Head of caudate nucleus (tissue), 42 donors: ENCODE data around the gene KRT75.

Source experiments
- DNase-seq, 42 donors: peaks; one replicate each; pipeline versions ENCODE4 v3.0.0 to v3.0.0-alpha.2; 2020 to 2021; ENCODE audit warnings: mixed read lengths in 7 of 42
- intact Hi-C: fragments of 100-400 bp; cut with DNase I; formaldehyde crosslinking; loops from one replicate; pipeline ENCODE4 v1.15.0; 2022

KRT75 gene

DNA sequence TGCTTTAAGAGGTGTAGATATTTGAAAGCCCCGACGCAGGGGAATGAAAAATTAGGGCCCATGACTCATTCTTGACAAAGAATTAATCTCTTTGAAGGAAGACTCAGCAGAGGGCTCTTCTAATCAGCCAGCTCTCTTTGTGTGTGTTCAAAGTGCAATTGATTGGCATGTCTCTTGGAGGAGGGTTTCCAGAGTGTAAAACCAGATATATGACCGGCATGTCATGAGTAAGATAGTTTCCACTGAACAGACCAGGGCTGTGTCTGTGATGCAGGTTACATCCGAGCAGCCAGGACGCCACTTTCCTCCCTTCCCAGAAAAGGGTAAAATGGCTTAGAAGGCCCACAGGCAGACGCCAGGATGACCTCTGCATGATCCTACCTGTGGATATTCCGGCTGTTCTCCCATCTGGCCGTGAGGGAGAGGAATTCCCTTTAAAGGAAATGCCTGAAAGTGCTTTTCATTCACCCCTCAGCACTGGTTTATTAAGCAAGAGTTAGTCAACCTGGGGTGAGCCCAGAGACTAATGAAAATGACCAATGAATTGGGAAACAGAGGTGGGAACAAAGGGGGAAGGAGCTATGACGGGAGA is 7.2 kb upstream of the KRT75 start:
- intact Hi-C loops, result no loop called here
- DNase-seq, result no peak

DNA sequence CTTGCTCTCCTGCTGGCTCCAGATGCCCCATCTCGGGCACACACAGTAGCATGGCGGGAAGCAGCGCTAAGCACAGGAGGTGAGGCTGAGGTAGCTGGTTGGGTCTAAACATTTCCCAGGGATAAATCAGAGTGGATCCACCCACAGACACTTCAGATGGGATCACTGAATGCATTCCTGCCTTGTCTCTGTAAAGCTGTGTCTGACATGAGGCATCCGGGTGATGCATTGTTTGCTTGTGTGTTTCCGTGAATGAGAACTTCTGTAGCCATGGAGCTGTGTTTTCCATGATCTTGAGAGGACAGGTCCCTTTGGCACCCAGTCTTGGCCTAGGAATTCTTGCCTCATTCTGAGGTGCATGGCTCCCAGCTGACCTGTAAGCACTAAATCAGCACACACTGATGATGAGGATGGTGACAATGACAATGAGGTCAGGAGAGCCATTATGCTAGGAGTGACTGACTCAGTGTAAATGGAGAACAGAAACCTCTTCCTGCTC is 6.7 kb upstream of the KRT75 start:
- DNase-seq, result peak in 4 of 42 donors; percentile 17 to 37 (median 22)
- intact Hi-C loops, result no loop called here

DNA sequence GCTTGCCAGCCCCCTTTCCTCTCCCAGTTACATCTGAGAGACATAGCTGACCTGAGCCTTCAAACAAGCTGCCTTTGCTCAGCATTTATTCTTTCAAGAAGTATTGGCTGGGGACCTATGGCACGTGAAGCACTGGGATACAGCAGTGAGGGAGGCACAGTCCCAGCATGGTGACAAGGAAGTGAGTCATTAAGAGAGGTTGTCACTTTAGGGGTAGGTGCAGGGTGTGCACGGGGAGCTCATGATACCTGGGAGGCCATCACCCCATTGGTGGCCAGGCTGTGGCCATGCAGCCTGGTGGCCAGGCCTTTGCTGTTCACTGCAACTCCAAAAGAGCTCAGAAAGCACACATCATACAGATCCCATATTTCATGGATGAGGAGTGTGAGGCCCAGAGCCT is 5.7 kb upstream of the KRT75 start:
- DNase-seq, result peak in 1 of 42 donors; percentile 21
- intact Hi-C loops, result no loop called here

DNA sequence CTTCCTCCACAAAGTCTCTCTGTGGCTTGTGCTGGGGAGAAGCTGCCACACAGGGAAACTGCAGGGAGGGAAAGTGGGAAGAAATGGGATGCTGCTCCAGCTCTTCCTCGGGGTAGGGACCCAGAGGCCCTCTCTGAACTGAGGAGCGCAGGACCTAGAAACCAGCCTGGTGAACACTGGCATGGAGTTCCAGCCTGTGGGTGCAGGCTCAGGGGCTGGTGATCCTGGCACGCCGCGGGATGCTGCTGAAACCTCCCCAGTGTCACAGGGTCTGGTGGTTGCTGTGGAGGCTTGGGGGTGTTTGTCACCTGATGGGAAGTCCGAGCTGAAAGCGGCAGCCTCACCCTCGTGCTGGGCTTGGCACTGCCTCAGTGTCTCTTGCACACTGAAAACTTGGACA is 5.2 kb upstream of the KRT75 start:
- peak in 1 of 42 donors; percentile 8 for DNase-seq
- intact Hi-C loops, result no loop called here

DNA sequence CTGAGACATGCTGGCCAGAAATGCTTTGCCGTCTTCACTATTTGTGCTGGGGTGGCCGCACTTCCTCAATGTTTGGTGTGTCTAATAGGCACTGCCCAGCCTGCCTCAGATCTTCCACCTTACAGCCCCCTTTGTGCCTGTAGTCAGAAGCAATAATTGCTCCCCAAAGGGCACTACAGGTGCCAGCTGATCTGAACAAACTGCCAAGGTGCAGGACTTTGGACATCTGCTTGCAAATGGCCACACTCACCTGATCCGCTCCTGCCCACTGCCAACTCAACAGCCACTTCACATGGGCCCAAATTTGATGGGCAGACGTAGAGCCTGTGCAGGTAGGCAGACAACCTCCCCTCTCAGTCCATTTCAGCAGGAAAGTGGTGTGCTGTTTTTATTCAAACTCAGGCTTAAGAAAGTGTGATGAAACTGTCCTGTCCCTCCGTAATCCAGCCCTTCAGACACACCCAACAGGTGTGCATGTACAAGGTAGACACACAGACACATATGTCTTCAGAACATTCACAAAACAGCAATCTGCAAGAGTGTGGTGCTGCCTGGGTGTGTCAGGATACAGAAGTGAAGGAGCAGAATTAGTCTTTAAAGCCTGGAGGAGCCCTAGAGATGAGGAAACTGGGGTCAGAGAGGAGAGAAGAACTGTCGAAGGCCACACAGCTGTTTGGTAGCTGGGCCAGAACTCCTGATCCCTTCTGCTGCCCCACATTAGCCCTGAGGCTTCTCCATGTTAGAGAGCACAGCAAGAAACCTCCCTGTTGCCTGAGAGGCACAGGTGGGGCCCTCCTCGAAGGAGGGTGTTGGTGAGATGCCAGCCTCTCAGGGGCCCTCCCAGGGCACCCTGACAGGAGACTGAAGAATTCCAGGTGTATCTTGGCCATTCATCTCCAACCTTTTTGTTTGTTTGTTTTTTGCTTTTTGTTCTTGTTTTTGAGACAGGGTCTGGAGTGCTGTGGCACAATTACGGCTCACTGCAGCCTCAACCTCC is 4.4 kb upstream of the KRT75 start:
- DNase-seq, result peak in 1 of 42 donors; percentile 17
- intact Hi-C loops, result no loop called here

DNA sequence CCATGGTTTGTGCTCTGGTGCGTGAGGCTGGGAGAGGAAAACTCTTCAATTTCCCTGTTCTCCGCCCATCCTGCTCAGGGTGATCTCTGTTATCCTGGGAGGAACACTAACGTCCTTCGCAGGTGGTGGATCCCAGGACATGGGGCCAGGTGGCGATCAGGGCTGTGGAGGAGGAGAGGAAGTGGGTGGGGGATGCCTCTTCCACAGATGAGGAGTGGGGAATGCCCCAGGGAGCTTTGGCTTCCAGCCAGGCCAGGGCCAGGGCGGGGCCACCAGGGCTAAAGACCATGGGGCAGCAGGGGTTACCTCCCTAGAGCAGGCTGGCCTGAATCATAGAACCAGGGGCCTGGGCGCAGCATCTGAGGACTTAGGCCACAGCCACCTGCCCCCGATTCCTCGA is 3.3 kb upstream of the KRT75 start:
- intact Hi-C loops, result no loop called here
- peak in 1 of 42 donors; percentile 15 for DNase-seq

DNA sequence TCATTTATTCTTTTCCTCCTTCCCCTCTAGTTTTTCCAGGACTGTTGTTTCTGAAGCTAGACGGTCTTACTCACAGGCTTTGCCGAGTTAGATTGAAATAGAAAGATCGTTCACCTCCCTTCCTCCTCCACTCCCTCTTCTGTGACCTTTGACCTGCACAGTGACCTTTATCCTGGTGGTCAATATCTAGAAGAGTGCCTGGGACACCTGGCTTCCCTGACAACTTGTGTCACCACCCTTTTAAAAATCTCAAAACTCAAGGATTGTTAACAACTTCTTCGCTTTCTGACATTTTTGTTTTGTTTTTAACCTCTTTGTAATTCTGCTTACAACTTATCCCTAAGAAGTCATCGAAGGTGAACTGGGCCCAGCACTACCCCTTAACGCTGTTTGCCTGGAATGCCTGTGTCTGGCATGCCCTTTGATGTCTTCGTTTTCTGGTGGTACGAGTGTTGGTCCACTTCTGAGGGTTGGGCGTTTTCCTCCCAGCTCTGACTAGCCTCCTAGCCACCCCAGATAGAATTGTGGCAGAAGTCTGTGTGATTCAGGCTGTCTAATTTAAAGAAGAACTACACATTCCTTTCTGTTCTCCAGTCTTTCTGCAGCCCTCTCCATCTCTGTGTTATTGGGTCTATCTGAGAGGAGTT is 2.8 kb upstream of the KRT75 start:
- peak in 1 of 42 donors; percentile 3 for DNase-seq
- intact Hi-C loops, result no loop called here

DNA sequence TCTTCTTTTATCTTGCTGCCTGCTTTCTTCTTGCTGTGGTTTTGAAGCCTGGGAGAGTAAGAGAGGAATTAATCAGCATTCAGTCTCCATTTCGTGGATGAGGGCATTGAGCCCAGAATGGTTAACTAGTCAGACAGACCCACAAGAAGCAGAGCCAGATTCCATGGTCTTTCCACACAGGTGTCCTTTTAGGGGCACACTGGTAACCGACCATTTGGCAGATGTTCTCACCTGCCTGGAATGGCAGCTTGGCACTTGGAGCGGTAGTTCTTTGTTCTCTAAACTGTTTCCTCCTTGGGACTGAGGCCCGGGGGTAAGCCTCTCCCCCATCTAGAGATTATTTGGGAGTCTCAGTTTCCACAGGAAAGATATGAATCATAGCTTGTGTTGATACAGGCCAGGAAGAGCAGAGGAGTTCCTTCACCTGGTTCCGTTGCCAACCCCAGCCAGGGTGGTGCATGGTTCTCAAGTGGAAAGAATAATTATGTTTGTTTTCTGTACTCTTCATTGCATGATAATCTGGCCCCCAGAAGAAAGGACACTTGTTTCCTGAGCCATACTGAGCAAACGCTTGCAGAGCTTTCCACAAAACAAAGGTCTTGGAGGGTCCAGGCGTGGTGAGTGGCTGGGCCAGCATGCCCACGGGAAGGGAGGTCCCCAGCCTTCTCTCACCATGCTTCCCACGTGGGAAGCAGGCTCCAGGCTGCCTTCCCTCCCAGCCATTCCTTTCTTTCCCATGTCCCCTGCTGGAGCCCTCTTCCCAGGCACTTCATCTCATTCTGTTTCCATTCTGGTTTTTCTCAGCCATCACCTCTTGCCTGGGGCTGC is 2.0 kb upstream of the KRT75 start:
- DNase-seq, result peak in 3 of 42 donors; percentile 6 to 22 (median 10)
- intact Hi-C loops, result no loop called here

DNA sequence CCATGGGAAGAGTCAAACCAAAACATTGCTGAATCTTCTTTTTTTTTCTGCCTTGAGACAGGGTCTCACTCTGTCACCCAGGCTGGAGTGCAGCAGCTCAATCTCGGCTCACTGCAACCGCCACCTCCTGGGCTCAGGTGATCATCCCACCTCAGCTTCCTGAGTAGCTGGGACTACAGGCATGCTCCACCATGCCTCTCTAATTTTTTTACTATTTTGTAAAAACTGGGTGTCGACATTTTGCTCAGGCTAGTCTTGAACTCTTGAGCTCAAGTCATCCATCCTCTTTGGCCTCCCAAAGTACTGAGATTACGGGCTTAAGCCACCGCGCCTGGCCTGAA is 1.5 kb upstream of the KRT75 start:
- intact Hi-C loops, result no loop called here
- peak in 1 of 42 donors; percentile 6 for DNase-seq

DNA sequence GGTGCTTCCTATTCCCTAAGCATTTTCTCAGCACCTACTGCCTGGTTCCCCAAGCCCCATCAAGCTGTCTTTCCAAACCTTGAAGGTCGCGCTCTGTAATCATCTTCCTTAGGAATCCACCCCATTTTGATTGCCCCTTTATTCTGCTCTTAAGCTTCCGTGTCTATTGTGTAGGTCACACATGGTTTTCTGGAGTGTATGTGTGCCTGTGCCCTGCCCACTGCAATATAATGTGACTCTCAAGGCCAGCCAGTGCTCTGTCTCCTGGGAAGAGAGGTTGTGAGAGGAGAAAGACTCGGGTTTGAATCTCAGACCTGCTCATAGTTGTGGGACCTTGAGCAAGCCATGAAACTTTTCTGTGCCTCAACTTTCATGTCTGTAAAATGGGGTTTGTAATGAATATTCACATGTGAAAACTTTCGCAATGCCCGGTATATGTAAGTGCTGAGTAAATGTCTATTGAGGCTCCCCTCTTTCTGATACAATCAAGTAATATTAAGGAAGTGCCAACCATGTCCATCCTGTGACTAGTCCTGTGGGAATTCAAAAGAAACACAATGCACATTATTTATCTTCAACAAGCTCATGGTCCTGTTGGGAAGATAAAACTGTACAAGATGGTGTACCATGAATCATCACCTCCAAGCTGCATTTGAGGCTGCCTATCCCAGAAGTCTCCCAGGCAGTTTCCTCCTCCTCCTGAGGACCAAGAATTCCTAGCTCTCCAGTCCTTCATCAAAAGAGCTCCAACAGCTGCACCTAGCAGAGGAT is 774 bp upstream of the KRT75 start:
- no peak for DNase-seq
- intact Hi-C loops, result no loop called here

DNA sequence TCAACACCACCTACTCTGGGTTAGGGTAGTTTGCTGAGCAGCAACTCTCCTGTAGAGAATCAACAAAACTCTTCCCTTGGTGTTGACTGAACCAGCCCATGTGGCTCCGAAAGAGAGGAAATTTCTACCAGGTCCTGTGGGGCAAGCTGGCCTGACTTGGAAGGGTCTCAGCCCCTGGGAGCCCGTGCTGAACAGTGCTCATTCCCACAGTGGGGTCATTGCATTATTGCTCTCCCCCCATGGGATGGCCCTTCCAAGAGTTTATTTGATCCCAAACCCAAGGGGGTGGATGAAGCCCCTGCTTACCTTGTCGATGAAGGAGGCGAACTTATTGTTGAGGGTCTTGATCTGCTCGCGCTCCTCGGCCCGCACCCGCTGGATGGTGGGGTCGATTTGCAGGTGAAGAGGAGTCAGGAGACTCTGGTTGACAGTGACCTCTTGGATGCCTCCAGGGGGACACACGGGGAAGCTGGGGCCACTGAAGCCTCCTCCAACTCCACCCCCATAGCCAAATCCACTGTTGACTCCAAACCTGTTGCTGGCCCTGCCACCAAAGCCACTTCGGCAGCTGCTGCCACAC is 580 bp downstream of the KRT75 start:
- intact Hi-C loops, result no loop called here
- peak in 1 of 42 donors; percentile 17 for DNase-seq

DNA sequence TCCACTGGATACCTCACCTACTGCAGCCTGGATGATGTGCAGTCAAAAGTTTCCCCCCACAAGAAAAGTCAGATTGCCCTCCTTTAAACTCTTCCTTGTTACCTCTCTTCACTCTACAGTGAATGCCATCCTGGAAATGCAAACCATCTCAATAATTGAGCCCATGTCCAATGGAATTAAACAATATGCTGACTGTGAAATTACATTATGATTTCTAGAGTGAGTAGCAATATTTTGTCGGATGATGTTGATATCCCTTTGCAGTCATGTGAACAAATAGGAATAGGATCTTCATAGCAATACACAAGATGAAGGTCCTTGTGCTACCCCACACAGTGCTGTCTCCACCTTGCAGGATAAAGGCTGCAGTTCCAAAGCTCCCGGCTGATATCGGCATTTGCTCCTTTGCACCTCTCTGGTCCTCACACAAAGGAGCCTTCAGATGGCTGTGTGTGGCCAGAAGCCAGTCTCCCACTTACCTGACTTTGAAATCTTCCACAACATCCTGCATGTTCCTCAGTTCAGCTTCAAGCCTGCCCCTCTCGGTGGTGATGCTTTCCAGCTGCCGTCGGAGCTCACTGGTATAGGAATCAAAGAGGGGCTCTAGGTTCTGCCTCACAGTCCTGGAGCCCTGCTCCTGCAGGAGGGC is 1.5 kb downstream of the KRT75 start:
- intact Hi-C loops, result no loop called here
- no peak for DNase-seq

DNA sequence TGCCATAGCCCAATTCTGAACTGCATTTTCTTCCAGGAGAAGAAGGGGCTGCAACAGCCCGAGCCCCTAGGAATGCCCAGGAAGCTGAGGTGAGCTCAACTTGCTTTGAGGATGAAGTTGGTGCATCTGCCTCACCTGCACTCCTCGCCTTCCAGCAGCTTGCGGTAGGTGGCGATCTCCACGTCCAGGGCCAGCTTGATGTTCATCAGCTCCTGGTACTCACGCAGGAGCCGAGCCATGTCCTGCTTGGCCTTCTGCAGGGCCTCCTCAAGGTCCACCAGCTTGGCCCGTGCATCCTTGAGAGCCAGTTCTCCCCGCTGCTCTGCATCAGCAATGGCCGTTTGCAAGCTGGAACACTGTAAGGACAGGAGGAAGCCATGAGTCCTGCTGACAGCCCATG is 6.0 kb downstream of the KRT75 start:
- no peak for DNase-seq
- intact Hi-C loops, result no loop called here

DNA sequence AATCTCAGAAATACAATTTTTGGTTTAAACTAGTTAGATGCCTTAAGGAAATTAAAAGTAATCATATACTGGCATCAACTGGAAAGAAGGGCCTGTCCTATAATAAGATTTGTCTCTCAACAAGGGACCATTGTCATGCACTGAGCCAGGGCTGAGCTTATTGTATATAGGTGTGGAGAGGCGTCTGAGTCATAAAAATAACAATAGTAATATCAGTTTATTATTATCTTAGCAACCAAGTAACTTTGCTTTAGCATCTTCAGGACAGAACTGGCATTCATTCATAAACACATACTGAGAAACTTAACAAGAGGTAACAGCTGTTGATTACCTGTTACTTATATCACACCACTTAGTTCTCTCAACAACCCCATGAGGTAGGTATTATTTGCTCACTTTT is 7.1 kb downstream of the KRT75 start:
- DNase-seq, result no peak
- intact Hi-C loops, result no loop called here

DNA sequence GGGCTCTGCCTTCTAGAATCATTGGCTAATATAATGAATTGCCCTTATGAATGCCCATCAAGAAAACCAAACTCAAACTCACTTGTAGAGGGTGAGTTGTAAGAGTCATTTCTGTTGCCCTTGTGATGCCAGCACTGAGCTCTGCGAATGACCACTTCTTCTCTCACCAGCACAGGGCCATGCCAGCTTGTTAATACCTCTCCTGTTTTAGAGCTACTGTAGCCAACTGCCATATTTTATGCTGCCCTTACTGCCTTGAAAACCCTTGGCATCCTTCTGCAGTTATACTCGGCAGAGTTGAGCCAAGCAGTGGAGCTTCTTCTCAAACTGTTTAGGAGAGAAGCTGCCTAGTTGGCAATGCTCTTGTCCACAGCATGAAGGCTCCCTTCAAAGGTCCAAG is 8.1 kb downstream of the KRT75 start:
- intact Hi-C loops, result no loop called here
- DNase-seq, result no peak

DNA sequence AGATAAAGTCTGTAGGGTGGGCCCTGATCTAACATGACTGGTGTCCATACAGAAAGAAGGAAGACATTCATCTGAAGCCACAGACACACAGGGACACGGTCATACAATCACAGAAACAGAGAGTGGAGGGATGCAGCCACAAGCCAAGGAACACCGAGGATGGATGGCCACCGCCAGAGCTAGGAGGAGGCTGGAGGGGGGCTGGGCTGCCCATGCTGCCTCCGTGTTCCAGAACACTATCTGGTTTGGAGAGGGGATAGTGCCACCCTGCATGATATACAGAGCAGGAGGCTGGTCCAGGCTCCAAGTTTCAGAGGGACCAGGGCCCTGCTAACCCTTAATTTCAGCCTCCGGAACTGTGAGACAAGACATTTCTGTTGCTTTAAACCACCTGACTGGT is 8.7 kb downstream of the KRT75 start:
- intact Hi-C loops, result no loop called here
- no peak for DNase-seq

DNA sequence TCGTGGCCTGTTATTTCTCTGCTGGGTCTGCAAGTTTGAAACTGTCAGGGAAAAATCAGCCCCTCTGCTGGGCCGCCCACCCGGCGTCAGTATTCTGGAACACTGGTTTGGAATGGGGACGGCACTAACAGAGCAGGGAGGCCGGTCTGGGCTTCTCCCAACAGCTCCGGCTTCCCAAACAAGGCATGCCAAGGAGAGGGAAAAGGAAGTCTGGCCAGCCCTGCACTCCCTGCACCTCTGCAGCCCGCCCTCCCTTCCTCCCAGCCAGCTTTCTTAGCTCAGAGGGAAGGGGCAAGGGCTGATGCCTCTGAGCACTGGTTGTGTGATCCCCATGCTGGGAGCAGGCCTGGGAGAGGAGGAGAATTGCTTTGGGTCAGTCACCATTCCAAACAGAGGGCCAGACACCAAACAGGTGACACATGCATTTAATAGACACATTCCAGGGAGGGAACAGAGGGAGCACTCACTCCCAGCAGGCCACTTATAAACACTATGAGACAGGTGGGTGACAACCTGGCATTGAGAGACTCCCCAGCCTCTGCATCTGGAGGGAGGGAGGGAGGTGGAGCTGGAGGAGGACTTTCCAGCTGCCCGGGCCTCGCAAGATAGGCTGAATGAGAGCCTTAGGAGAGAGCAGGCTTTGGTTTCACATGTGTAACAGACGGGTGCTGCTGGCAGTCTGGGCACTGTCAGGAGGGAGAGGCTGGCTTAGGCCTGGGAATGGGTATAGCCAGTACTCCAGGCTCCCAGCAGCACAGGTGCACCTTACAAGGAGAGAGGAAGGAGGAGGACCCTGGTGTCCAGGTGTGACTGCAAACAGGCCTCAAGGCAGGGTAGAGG is 10.3 kb downstream of the KRT75 start:
- intact Hi-C loops, result no loop called here
- DNase-seq, result no peak
